ENCODE results near the gene FLOT2. TPM values are rescaled to one million over a fixed set of nuclear protein-coding genes. Genes with fewer than 3 reads are reported as not detected.

FLOT2 gene
- total RNA-seq, 1 experiment from 2014 or later = 98.1 TPM

DNA sequence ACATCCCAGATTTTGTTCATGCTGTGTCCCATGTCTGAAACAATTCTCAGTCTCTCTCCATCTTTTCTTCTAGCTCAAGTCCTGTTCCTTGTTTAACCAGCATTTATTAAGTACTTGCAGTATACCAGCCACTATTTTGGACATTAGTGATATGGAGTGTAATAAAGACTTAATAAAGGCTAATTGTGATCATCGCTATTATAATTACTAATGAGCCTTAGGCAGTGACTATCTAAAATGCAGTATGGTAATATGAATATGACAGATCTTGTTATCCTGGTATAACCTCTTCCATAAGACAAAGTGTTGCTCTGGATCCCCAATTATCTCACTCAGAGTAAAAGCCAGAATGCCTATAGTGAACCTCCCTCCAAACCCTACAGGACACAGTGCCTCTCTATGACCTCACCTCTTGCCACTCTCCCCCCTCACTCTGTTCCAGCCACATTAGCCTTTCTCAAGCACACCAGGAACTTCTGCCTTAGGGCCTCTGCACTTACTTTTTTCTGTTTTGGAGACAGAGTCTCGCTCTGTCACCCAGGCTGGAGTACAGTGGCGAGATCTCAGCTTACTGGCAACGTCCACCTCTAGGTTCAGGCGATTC lies 1.8 kb upstream of the FLOT2 start:
- peaks cover 24 to 42% of the 10 kb centered on the region in 2 experiments; a peak in 3 of 4 replicates for H3K4me1 ChIP-seq (ENCODE audit: control insufficient read depth in 1 of 2, insufficient read depth in 2 of 2, low read length in 2 of 2)
- intact Hi-C loops (cut with micrococcal nuclease) = no loop called here
- H3K27me3 ChIP-seq (ENCODE audit: insufficient read depth, low read length) = no peaks in the 10 kb centered on the region
- no peak overlapping the region for H3K4me3 ChIP-seq (replicated peaks in 1 of 2; ENCODE audit: low read depth in 1 of 2, low read length in 2 of 2)
- no TSS peak for BruUV-seq (replicated peaks)
- H3K4me2 ChIP-seq (ENCODE audit: low read length) = no peak overlapping the region
- no peaks in the 10 kb centered on the region for H3K9me3 ChIP-seq (ENCODE audit: control insufficient read depth in 1 of 2, insufficient read depth in 1 of 2, low read depth in 1 of 2, low read length in 2 of 2)
- H2AFZ ChIP-seq (ENCODE audit: low read depth, low read length, poor library complexity, severe bottlenecking) = no peak overlapping the region
- CTCF ChIA-PET = interaction anchor here (1.2 to 1.9 kb wide), 4 partner anchors 136 to 173 kb away, joined by 3 to 7 read pairs (median 5); partner anchors contain the start of gene TLCD1
- no peak for ATAC-seq
- POLR2A ChIA-PET = interaction anchor here (1.8 to 2.0 kb wide), 2 partner anchors 52 to 173 kb away, joined by 4 to 5 read pairs; partner anchors contain the start of genes PHF12 and TLCD1
- peaks cover 25% of the 10 kb centered on the region for H3K79me2 ChIP-seq (ENCODE audit: insufficient read depth, low read length)
- RAD21 ChIA-PET (ENCODE audit: low non-redundant PET in 1 of 2, low total read pairs in 2 of 2, uncharacterized antibody in 2 of 2, unreplicated experiment in 2 of 2) = no interaction called here
- no peak for DNase-seq (ENCODE audit: low read depth, low spot score)
- TF ChIP-seq YY1 (IDR thresholded peaks at IDR 0.05; ENCODE audit: extremely low read depth, insufficient replicate concordance, low read depth, low read length) = no peak
- TF ChIP-seq POLR2A (IDR thresholded peaks at IDR 0.05; ENCODE audit: borderline replicate concordance, extremely low read depth, insufficient read depth, insufficient read length) = no peak
- TF ChIP-seq SP1 (IDR thresholded peaks at IDR 0.05; ENCODE audit: low read depth) = no peak
- TF ChIP-seq, protein P1, sequence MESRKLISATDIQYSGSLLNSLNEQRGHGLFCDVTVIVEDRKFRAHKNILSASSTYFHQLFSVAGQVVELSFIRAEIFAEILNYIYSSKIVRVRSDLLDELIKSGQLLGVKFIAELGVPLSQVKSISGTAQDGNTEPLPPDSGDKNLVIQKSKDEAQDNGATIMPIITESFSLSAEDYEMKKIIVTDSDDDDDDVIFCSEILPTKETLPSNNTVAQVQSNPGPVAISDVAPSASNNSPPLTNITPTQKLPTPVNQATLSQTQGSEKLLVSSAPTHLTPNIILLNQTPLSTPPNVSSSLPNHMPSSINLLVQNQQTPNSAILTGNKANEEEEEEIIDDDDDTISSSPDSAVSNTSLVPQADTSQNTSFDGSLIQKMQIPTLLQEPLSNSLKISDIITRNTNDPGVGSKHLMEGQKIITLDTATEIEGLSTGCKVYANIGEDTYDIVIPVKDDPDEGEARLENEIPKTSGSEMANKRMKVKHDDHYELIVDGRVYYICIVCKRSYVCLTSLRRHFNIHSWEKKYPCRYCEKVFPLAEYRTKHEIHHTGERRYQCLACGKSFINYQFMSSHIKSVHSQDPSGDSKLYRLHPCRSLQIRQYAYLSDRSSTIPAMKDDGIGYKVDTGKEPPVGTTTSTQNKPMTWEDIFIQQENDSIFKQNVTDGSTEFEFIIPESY (IDR thresholded peaks at IDR 0.05; ENCODE audit: extremely low read depth, insufficient replicate concordance, low read length) = no peak
- H3K27ac ChIP-seq (ENCODE audit: low read depth, low read length) = no peak overlapping the region
- no peak overlapping the region for H3K9ac ChIP-seq (ENCODE audit: low read length)
- no peaks in the 10 kb centered on the region for H4K20me1 ChIP-seq (ENCODE audit: insufficient read depth)
- no peaks in the 10 kb centered on the region for H3K9me2 ChIP-seq (ENCODE audit: insufficient read depth)
- H3K36me3 ChIP-seq (ENCODE audit: control insufficient read depth in 1 of 2, insufficient read depth in 2 of 2, low read length in 2 of 2) = 0 out of 4 replicates have a peak, but pooled peaks cover 0 to 6% of the 10 kb centered on the region in 2 experiments

DNA sequence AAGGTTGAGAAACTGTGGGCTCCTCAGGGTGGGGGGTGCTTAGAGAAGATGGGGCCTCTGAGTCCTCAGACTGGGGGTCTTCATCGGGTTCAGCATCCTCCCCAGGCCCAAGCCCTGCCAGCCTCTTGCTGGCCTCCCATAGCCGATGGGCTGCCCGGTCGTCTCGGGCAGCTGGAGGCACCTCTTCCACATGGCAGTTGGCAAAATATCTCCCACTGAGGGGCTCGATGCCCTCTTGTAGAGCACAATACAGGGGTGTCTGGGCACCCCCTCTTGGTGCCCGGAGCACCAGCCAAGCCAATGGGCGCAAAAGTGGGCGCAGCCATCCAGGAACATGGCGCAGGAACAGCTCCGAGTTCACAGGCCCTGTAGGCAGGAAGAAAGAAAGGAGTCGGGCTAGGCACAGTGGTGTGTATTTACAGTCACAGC lies 1.0 kb upstream of the FLOT2 start:
- no peak for DNase-seq (ENCODE audit: low read depth, low spot score)
- Histone ChIP-seq H3K4me2 (ENCODE audit: low read length) (peak overlapping the region; percentile 89), H3K27ac (ENCODE audit: low read depth, low read length) (peak overlapping the region; percentile 97; the same call in 1 of the 2 replicates), H3K9ac (ENCODE audit: low read length) (no peak overlapping the region), H3K4me1 (ENCODE audit: control insufficient read depth in 1 of 2, insufficient read depth in 2 of 2, low read length in 2 of 2) (peaks cover 24 to 41% of the 10 kb centered on the region in 2 experiments; a peak in 3 of 4 replicates), H4K20me1 (ENCODE audit: insufficient read depth) (no peaks in the 10 kb centered on the region), H3K9me2 (ENCODE audit: insufficient read depth) (no peaks in the 10 kb centered on the region), H3K36me3 (ENCODE audit: control insufficient read depth in 1 of 2, insufficient read depth in 2 of 2, low read length in 2 of 2) (0 out of 4 replicates have a peak, but pooled peaks cover 0 to 6% of the 10 kb centered on the region in 2 experiments), H3K4me3 (replicated peaks in 1 of 2; ENCODE audit: low read depth in 1 of 2, low read length in 2 of 2) (no peak overlapping the region), H2AFZ (ENCODE audit: low read depth, low read length, poor library complexity, severe bottlenecking) (no peak overlapping the region), H3K79me2 (ENCODE audit: insufficient read depth, low read length) (peaks cover 25% of the 10 kb centered on the region), H3K9me3 (ENCODE audit: control insufficient read depth in 1 of 2, insufficient read depth in 1 of 2, low read depth in 1 of 2, low read length in 2 of 2) (no peaks in the 10 kb centered on the region), H3K27me3 (ENCODE audit: insufficient read depth, low read length) (no peaks in the 10 kb centered on the region)
- CTCF ChIA-PET = interaction anchor here (1.2 to 1.9 kb wide), 4 partner anchors 135 to 172 kb away, joined by 3 to 7 read pairs (median 5); partner anchors contain the start of gene TLCD1
- RAD21 ChIA-PET (ENCODE audit: low non-redundant PET in 1 of 2, low total read pairs in 2 of 2, uncharacterized antibody in 2 of 2, unreplicated experiment in 2 of 2) = interaction anchor here in 1 of 2 experiments (1.1 kb wide), 1 partner anchor 171 kb away, joined by 4 read pairs; no protein-coding TSS in a partner anchor
- no peak for ATAC-seq
- POLR2A ChIA-PET = interaction anchor here (0.9 to 2.0 kb wide), 3 partner anchors 19 to 172 kb away, joined by 3 to 5 read pairs (median 4); partner anchors contain the start of genes PHF12 and TLCD1
- no TSS peak for BruUV-seq (replicated peaks)
- TF ChIP-seq TCF7L2 (IDR thresholded peaks at IDR 0.05; ENCODE audit: borderline replicate concordance, extremely low read depth, insufficient read depth, insufficient read length) = no peak
- TF ChIP-seq FOSL1 (IDR thresholded peaks at IDR 0.05; ENCODE audit: low read depth) = no peak
- TF ChIP-seq, protein P1 (IDR thresholded peaks at IDR 0.05; ENCODE audit: extremely low read depth, insufficient replicate concordance, low read length) = no peak
- no peak for TF ChIP-seq EZH2phosphoT487 (IDR thresholded peaks at IDR 0.05; ENCODE audit: borderline replicate concordance)
- TF ChIP-seq, protein P2, sequence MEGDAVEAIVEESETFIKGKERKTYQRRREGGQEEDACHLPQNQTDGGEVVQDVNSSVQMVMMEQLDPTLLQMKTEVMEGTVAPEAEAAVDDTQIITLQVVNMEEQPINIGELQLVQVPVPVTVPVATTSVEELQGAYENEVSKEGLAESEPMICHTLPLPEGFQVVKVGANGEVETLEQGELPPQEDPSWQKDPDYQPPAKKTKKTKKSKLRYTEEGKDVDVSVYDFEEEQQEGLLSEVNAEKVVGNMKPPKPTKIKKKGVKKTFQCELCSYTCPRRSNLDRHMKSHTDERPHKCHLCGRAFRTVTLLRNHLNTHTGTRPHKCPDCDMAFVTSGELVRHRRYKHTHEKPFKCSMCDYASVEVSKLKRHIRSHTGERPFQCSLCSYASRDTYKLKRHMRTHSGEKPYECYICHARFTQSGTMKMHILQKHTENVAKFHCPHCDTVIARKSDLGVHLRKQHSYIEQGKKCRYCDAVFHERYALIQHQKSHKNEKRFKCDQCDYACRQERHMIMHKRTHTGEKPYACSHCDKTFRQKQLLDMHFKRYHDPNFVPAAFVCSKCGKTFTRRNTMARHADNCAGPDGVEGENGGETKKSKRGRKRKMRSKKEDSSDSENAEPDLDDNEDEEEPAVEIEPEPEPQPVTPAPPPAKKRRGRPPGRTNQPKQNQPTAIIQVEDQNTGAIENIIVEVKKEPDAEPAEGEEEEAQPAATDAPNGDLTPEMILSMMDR (IDR thresholded peaks at IDR 0.05 in 2 of 3, conservative IDR thresholded peaks at IDR 0.05 in 1 of 3; ENCODE audit: borderline replicate concordance in 1 of 3, insufficient read depth in 1 of 3, low read depth in 2 of 3, low read length in 2 of 3) = no peak
- TF ChIP-seq EGR1 (IDR thresholded peaks at IDR 0.05; ENCODE audit: low read depth) = no peak
- TF ChIP-seq JUND (IDR thresholded peaks at IDR 0.05) = no peak
- intact Hi-C loops (cut with micrococcal nuclease) = no loop called here

All from HCT116 (cell line).